Right atrium auricular region (tissue), 2 donors: ENCODE results near the gene NHSL1. TPM values are rescaled to one million over a fixed set of nuclear protein-coding genes. Genes with fewer than 3 reads are reported as not detected.

Experiments used
- DNase-seq: peaks from one replicate; pipeline ENCODE4 v3.0.0-alpha.2; 2019; ENCODE audit warnings: low spot score
- H3K27ac ChIP-seq, 2 donors: fragments of 200-600 bp; sonication (generic); 1 replicate in 1 of 2; 2 replicates in 1 of 2; pipeline ENCODE4 v1.5.1; 2016 to 2019
- H3K27me3 ChIP-seq, 2 donors: fragments of 200-600 bp; sonication (generic); one replicate each; pipeline versions ENCODE4 v1.5.1 to v1.6.0; 2017 to 2019
- H3K36me3 ChIP-seq: fragments of 200-600 bp; sonication (generic); one replicate; pipeline ENCODE4 v1.5.1; 2016
- H3K4me1 ChIP-seq, 2 donors: fragments of 200-600 bp; sonication (generic); one replicate each; pipeline versions ENCODE4 v1.5.1 to v1.6.0; 2017 to 2019
- H3K4me3 ChIP-seq, 2 donors: fragments of 200-600 bp; sonication (generic); 1 replicate in 1 of 2; 2 replicates in 1 of 2; pipeline ENCODE4 v1.5.1; 2017 to 2019; ENCODE audit warnings: mild to moderate bottlenecking in 1 of 2, moderate library complexity in 1 of 2
- H3K9me3 ChIP-seq, 2 donors: fragments of 200-600 bp; sonication (generic); one replicate each; pipeline ENCODE4 v1.5.1; 2019
- CTCF ChIP-seq, 2 donors: fragments of 200-600 bp; sonication (generic); IDR thresholded peaks; one replicate each; pipeline ENCODE4 v1.5.1; 2019; ENCODE audit warnings: antibody characterized with exemption in 2 of 2
- total RNA-seq, 2 donors: library from RNA; depleted of rRNA; stranded (reverse); fragments of >200 nt; gene quantifications; one replicate each; pipeline ENCODE4 v1.1.0, GENCODE V29; 2016

The NHSL1 gene
- total RNA-seq, 2 donors from 2014 or later, result 34.3 to 41.6 TPM

GRCh38 chr6:138500045-138500665 is 861 bp upstream of the NHSL1 start:
- H3K4me1 ChIP-seq, result peaks cover 0 to 14% of the 10 kb centered on the region in 2 donors
- H3K27me3 ChIP-seq, result no peaks in the 10 kb centered on the region
- no peak for DNase-seq
- TF ChIP-seq CTCF (IDR thresholded peaks at IDR 0.05), result no peak
- H3K9me3 ChIP-seq, result no peaks in the 10 kb centered on the region
- no peak overlapping the region for H3K27ac ChIP-seq
- peaks cover 4% of the 10 kb centered on the region for H3K36me3 ChIP-seq
- no peak overlapping the region for H3K4me3 ChIP-seq

GRCh38 chr6:138498629-138499302 is 528 bp downstream of the NHSL1 start:
- no peaks in the 10 kb centered on the region for H3K9me3 ChIP-seq
- no peak overlapping the region for H3K27ac ChIP-seq
- H3K4me3 ChIP-seq, result no peak overlapping the region
- H3K4me1 ChIP-seq, result peaks cover 0 to 21% of the 10 kb centered on the region in 2 donors
- no peak for TF ChIP-seq CTCF (IDR thresholded peaks at IDR 0.05)
- DNase-seq, result no peak
- peaks cover 4% of the 10 kb centered on the region for H3K36me3 ChIP-seq
- no peaks in the 10 kb centered on the region for H3K27me3 ChIP-seq

- peaks cover 4% of the 10 kb centered on the region for H3K36me3 ChIP-seq
- H3K9me3 ChIP-seq, result no peaks in the 10 kb centered on the region
- no peak for TF ChIP-seq CTCF (IDR thresholded peaks at IDR 0.05)
- no peak overlapping the region for H3K27ac ChIP-seq
- no peaks in the 10 kb centered on the region for H3K27me3 ChIP-seq
- no peak overlapping the region for H3K4me3 ChIP-seq
- no peak for DNase-seq
- H3K4me1 ChIP-seq, result peaks cover 0 to 28% of the 10 kb centered on the region in 2 donors
Measured at GRCh38 chr6:138497286-138497685, 2.0 kb downstream of the NHSL1 start.

GRCh38 chr6:138494312-138494711 is 5.0 kb downstream of the NHSL1 start:
- no peak for DNase-seq
- Histone ChIP-seq H3K27me3 (no peaks in the 10 kb centered on the region), H3K9me3 (no peaks in the 10 kb centered on the region), H3K4me1 (peaks cover 0 to 34% of the 10 kb centered on the region in 2 donors), H3K4me3 (no peak overlapping the region), H3K36me3 (peaks cover 4% of the 10 kb centered on the region), H3K27ac (no peak overlapping the region)
- no peak for TF ChIP-seq CTCF (IDR thresholded peaks at IDR 0.05)

- DNase-seq, result no peak
- H3K27me3 ChIP-seq, result no peaks in the 10 kb centered on the region
- H3K9me3 ChIP-seq, result no peaks in the 10 kb centered on the region
- H3K27ac ChIP-seq, result peak overlapping the region in 1 of 2 donors; percentile 21
- H3K36me3 ChIP-seq, result peaks cover 4% of the 10 kb centered on the region
- peaks cover 0 to 31% of the 10 kb centered on the region in 2 donors for H3K4me1 ChIP-seq
- no peak overlapping the region for H3K4me3 ChIP-seq
- TF ChIP-seq CTCF (IDR thresholded peaks at IDR 0.05), result no peak
Measured at GRCh38 chr6:138493413-138493812, 5.9 kb downstream of the NHSL1 start.
